ENCODE results near the gene GBF1. TPM values are rescaled to one million over a fixed set of nuclear protein-coding genes. Genes with fewer than 3 reads are reported as not detected.

The GBF1 gene
- total RNA-seq, 2 experiments from 2014 or later, result 42.2 to 44.0 TPM

- no peaks in the 10 kb centered on the region for H3K36me3 Mint-ChIP-seq
- CTCF ChIA-PET, result interaction anchor here (0.7 to 19.9 kb wide), 6 partner anchors 9 to 164 kb away, joined by 3 to 1053 read pairs (median 3); partner anchors contain the start of genes ELOVL3 and NFKB2
- H3K9me3 Mint-ChIP-seq, result no peaks in the 10 kb centered on the region
- intact Hi-C loops (cut with micrococcal nuclease), result loop anchor here (5.0 kb wide), 1 partner anchor 52 kb away; no protein-coding TSS in a partner anchor
- POLR2A ChIA-PET, result interaction anchor here (0.5 to 0.8 kb wide), 2 partner anchors 117 to 347 kb away, joined by 3 to 4 read pairs; no protein-coding TSS in a partner anchor
- H3K27me3 Mint-ChIP-seq, result peaks cover 6% of the 10 kb centered on the region
- peaks cover 2% of the 10 kb centered on the region for H3K4me1 Mint-ChIP-seq (ENCODE audit: low read depth)
- H3K4me3 Mint-ChIP-seq, result no peak overlapping the region
- no peak for DNase-seq
- no peak overlapping the region for H3K27ac Mint-ChIP-seq
Observed at GRCh38 chr10:102234888-102235597, 10.3 kb upstream of the GBF1 start.

- POLR2A ChIA-PET, result interaction anchor here (0.8 kb wide), 1 partner anchor 116 kb away, joined by 3 read pairs; no protein-coding TSS in a partner anchor
- Mint-ChIP-seq H3K27ac (no peak overlapping the region), H3K36me3 (no peaks in the 10 kb centered on the region), H3K4me3 (no peak overlapping the region), H3K9me3 (no peaks in the 10 kb centered on the region), H3K4me1 (ENCODE audit: low read depth) (peaks cover 4% of the 10 kb centered on the region), H3K27me3 (peaks cover 10% of the 10 kb centered on the region)
- DNase-seq, result no peak
- CTCF ChIA-PET, result interaction anchor here (0.9 to 19.9 kb wide), 4 partner anchors 9 to 163 kb away, joined by 3 to 1053 read pairs (median 108); partner anchors contain the start of genes ELOVL3 and NFKB2
- intact Hi-C loops (cut with micrococcal nuclease), result no loop called here
Observed at GRCh38 chr10:102235598-102235920, 9.8 kb upstream of the GBF1 start.

GRCh38 chr10:102236006-102236405 lies 9.3 kb upstream of the GBF1 start:
- Mint-ChIP-seq H3K36me3 (no peaks in the 10 kb centered on the region), H3K27me3 (peaks cover 13% of the 10 kb centered on the region), H3K4me1 (ENCODE audit: low read depth) (peaks cover 6% of the 10 kb centered on the region), H3K4me3 (no peak overlapping the region), H3K9me3 (no peaks in the 10 kb centered on the region), H3K27ac (no peak overlapping the region)
- DNase-seq, result no peak
- CTCF ChIA-PET, result interaction anchor here (0.9 to 19.9 kb wide), 4 partner anchors 10 to 163 kb away, joined by 3 to 1053 read pairs (median 109); partner anchors contain the start of genes ELOVL3, GBF1 and NFKB2
- POLR2A ChIA-PET, result interaction anchor here (0.8 to 1.0 kb wide), 2 partner anchors 28 to 116 kb away, joined by 3 read pairs; no protein-coding TSS in a partner anchor
- intact Hi-C loops (cut with micrococcal nuclease), result no loop called here

GRCh38 chr10:102237711-102238252 lies 7.5 kb upstream of the GBF1 start:
- Mint-ChIP-seq H3K36me3 (no peaks in the 10 kb centered on the region), H3K27ac (no peak overlapping the region), H3K4me3 (no peak overlapping the region), H3K9me3 (no peaks in the 10 kb centered on the region), H3K27me3 (peaks cover 16% of the 10 kb centered on the region), H3K4me1 (ENCODE audit: low read depth) (peaks cover 12% of the 10 kb centered on the region)
- ChIA-PET POLR2A (no interaction called here), CTCF (interaction anchor here (0.6 to 19.9 kb wide), 4 partner anchors 7 to 115 kb away, joined by 3 to 1053 read pairs (median 28); partner anchors contain the start of gene GBF1)
- no peak for DNase-seq
- intact Hi-C loops (cut with micrococcal nuclease), result no loop called here

GRCh38 chr10:102240467-102241031 lies 4.8 kb upstream of the GBF1 start:
- H3K4me3 Mint-ChIP-seq, result peak overlapping the region; percentile 58
- H3K36me3 Mint-ChIP-seq, result no peaks in the 10 kb centered on the region
- intact Hi-C loops (cut with micrococcal nuclease), result loop anchor here (5.0 kb wide), 1 partner anchor 402 kb away; the partner anchor contains the start of gene TRIM8
- no peak overlapping the region for H3K27ac Mint-ChIP-seq
- POLR2A ChIA-PET, result interaction anchor here (1.0 to 1.1 kb wide), 2 partner anchors 8 to 51 kb away, joined by 3 to 4 read pairs; no protein-coding TSS in a partner anchor
- CTCF ChIA-PET, result interaction anchor here (0.9 to 19.9 kb wide), 3 partner anchors 10 to 141 kb away, joined by 3 to 1053 read pairs (median 51); no protein-coding TSS in a partner anchor
- no peaks in the 10 kb centered on the region for H3K9me3 Mint-ChIP-seq
- DNase-seq, result no peak
- peaks cover 19% of the 10 kb centered on the region for H3K4me1 Mint-ChIP-seq (ENCODE audit: low read depth)
- peaks cover 21% of the 10 kb centered on the region for H3K27me3 Mint-ChIP-seq

- intact Hi-C loops (cut with micrococcal nuclease), result loop anchor here (5.0 kb wide), 1 partner anchor 401 kb away; the partner anchor contains the start of gene TRIM8
- POLR2A ChIA-PET, result interaction anchor here (1.0 to 1.1 kb wide), 2 partner anchors 8 to 51 kb away, joined by 3 to 4 read pairs; no protein-coding TSS in a partner anchor
- Mint-ChIP-seq H3K27ac (no peak overlapping the region), H3K4me1 (ENCODE audit: low read depth) (peaks cover 19% of the 10 kb centered on the region), H3K4me3 (peak overlapping the region; percentile 58), H3K36me3 (no peaks in the 10 kb centered on the region), H3K9me3 (no peaks in the 10 kb centered on the region), H3K27me3 (peaks cover 20% of the 10 kb centered on the region)
- no peak for DNase-seq
- CTCF ChIA-PET, result interaction anchor here (1.0 to 19.9 kb wide), 3 partner anchors 10 to 112 kb away, joined by 4 to 1053 read pairs (median 51); no protein-coding TSS in a partner anchor
Observed at GRCh38 chr10:102241032-102241443, 4.3 kb upstream of the GBF1 start.

GRCh38 chr10:102241444-102242117 lies 3.8 kb upstream of the GBF1 start, which contains the start of gene PITX3:
Gene PITX3 (minus strand): TSS chr10:102241512. CDS start chr10:102232080, 9,432 bp downstream.
- peaks cover 24% of the 10 kb centered on the region for H3K4me1 Mint-ChIP-seq (ENCODE audit: low read depth)
- no peak within 1 kb of the TSS for H3K27ac Mint-ChIP-seq
- peaks cover 4% of the 10 kb centered on the region for H3K36me3 Mint-ChIP-seq
- DNase-seq, result peak; percentile 95
- POLR2A ChIA-PET, result interaction anchor here (0.5 to 1.1 kb wide), 3 partner anchors 9 to 157 kb away, joined by 3 to 4 read pairs (median 3); no protein-coding TSS in a partner anchor
- H3K27me3 Mint-ChIP-seq, result peaks cover 19% of the 10 kb centered on the region
- H3K4me3 Mint-ChIP-seq, result peak within 1 kb of the TSS; percentile 64
- CTCF ChIA-PET, result interaction anchor here (0.6 to 19.9 kb wide), 5 partner anchors 11 to 111 kb away, joined by 3 to 1053 read pairs (median 4); no protein-coding TSS in a partner anchor
- intact Hi-C loops (cut with micrococcal nuclease), result loop anchor here (5.0 kb wide), 1 partner anchor 401 kb away; the partner anchor contains the start of gene TRIM8
- H3K9me3 Mint-ChIP-seq, result no peaks in the 10 kb centered on the region

- no peak for DNase-seq
- Mint-ChIP-seq H3K27ac (no peak overlapping the region), H3K27me3 (peaks cover 19% of the 10 kb centered on the region), H3K9me3 (no peaks in the 10 kb centered on the region), H3K36me3 (peaks cover 6% of the 10 kb centered on the region), H3K4me1 (ENCODE audit: low read depth) (peaks cover 29% of the 10 kb centered on the region), H3K4me3 (peak overlapping the region; percentile 64)
- POLR2A ChIA-PET, result no interaction called here
- intact Hi-C loops (cut with micrococcal nuclease), result loop anchor here (5.0 kb wide), 1 partner anchor 400 kb away; the partner anchor contains the start of gene TRIM8
- CTCF ChIA-PET, result interaction anchor here (4.9 to 19.9 kb wide), 3 partner anchors 11 to 111 kb away, joined by 51 to 1053 read pairs (median 111); no protein-coding TSS in a partner anchor
Observed at GRCh38 chr10:102242118-102242485, 3.2 kb upstream of the GBF1 start.

- ChIA-PET CTCF (interaction anchor here (10.2 kb wide), 1 partner anchor 12 kb away, joined by 111 read pairs; no protein-coding TSS in a partner anchor), POLR2A (no interaction called here)
- Mint-ChIP-seq H3K4me1 (ENCODE audit: low read depth) (peaks cover 41% of the 10 kb centered on the region), H3K27ac (no peak overlapping the region), H3K9me3 (no peaks in the 10 kb centered on the region), H3K27me3 (peaks cover 19% of the 10 kb centered on the region), H3K4me3 (no peak overlapping the region), H3K36me3 (peaks cover 10% of the 10 kb centered on the region)
- intact Hi-C loops (cut with micrococcal nuclease), result loop anchor here (5.0 kb wide), 1 partner anchor 399 kb away; the partner anchor contains the start of gene TRIM8
- no peak for DNase-seq
Observed at GRCh38 chr10:102243309-102243708, 2.0 kb upstream of the GBF1 start.

- Mint-ChIP-seq H3K4me3 (peak overlapping the region; percentile 100), H3K9me3 (no peaks in the 10 kb centered on the region), H3K36me3 (peaks cover 14% of the 10 kb centered on the region), H3K27me3 (peaks cover 11% of the 10 kb centered on the region), H3K27ac (peak overlapping the region; percentile 95), H3K4me1 (ENCODE audit: low read depth) (peaks cover 48% of the 10 kb centered on the region)
- DNase-seq, result no peak
- intact Hi-C loops (cut with micrococcal nuclease), result loop anchor here (1.0 to 2.0 kb wide), 8 partner anchors 15 to 256 kb away; partner anchors contain the start of genes ACTR1A and NFKB2
- CTCF ChIA-PET, result interaction anchor here (0.7 to 10.2 kb wide), 13 partner anchors 9 to 206 kb away, joined by 3 to 111 read pairs (median 5); no protein-coding TSS in a partner anchor
- POLR2A ChIA-PET, result interaction anchor here (0.9 to 2.3 kb wide), 11 partner anchors 22 to 259 kb away, joined by 3 to 16 read pairs (median 3); partner anchors contain the start of genes CUEDC2 and NFKB2
Observed at GRCh38 chr10:102245932-102246251, 560 bp downstream of the GBF1 start.

All from activated CD4-positive, alpha-beta memory T cell treated with anti-CD3 and anti-CD28 coated beads for 36 hours (primary cell).